ENCODE results near the gene FGGY.

DNA sequence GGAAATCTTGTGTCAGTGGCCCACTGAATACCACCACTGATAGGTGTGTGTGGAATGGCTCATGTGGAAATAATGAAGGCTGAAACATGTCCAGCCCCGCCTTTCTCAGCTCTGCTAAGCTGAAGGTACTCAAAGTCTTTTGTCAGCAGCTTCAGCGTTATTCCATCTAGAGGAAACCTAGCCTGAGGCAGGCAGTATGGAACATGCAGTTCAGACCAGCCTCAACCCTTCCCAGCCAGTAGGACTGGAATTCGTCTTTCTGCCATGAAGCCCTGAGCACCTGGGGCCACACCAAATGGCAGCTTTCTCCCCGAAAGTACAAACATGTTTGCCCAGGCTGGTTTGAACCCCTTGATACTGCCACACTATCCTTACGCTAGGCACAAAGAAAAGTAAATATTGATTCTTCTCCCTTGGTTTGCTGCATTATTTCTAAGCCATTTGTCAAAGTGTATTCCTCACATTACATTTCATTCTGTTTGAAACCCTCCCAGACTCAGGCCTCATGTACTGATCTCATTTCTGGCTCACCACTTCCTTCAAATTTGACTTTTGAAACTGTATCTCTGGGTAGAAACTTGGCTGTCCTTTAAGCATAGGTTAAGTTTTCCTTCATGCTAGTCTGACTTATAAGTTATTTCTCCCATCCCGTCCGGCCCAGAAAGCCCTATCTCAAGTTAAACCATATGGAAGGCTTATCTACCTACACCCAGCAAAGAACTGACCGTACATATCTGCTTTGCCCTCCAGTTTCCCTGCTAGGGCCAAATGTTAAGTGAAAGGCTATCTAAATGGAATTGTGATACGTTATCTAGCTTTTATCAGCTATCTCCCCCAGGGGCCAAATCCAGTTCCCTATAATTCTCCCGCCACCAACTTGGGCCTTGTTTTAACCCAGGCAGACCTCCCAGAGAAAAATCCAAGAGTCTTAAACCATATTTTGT is 472.2 kb downstream of the FGGY start:
- TF ChIP-seq, protein P1, sequence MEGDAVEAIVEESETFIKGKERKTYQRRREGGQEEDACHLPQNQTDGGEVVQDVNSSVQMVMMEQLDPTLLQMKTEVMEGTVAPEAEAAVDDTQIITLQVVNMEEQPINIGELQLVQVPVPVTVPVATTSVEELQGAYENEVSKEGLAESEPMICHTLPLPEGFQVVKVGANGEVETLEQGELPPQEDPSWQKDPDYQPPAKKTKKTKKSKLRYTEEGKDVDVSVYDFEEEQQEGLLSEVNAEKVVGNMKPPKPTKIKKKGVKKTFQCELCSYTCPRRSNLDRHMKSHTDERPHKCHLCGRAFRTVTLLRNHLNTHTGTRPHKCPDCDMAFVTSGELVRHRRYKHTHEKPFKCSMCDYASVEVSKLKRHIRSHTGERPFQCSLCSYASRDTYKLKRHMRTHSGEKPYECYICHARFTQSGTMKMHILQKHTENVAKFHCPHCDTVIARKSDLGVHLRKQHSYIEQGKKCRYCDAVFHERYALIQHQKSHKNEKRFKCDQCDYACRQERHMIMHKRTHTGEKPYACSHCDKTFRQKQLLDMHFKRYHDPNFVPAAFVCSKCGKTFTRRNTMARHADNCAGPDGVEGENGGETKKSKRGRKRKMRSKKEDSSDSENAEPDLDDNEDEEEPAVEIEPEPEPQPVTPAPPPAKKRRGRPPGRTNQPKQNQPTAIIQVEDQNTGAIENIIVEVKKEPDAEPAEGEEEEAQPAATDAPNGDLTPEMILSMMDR (IDR thresholded peaks at IDR 0.05): no peak
- no peak for TF ChIP-seq POLR2A (IDR thresholded peaks at IDR 0.05)

Data from body of pancreas (tissue), 4 donors.